ENCODE measurements around the gene NAA38.
"Not testable (repeated sequence)": the region's sequence is repeated elsewhere in the genome, so short reads cannot be mapped to it uniquely, and the experiment has no call there.

NAA38 gene

GRCh38 chr17:7816926-7817642, 40.3 kb downstream of the NAA38 start:
- no peak for ATAC-seq
- no peak for DNase-seq (ENCODE audit: low spot score in 2 of 2)
- no peak overlapping the region for H3K4me3 Mint-ChIP-seq
- no peaks in the 10 kb centered on the region for H3K4me1 Mint-ChIP-seq
- no peaks in the 10 kb centered on the region for H3K9me3 Mint-ChIP-seq
- no peaks in the 10 kb centered on the region for H3K36me3 Mint-ChIP-seq
- H3K27ac Mint-ChIP-seq = peak overlapping the region; percentile 20

GRCh38 chr17:7814969-7815368, 42.4 kb downstream of the NAA38 start:
- Mint-ChIP-seq H3K4me3 (no peak overlapping the region), H3K9me3 (no peaks in the 10 kb centered on the region), H3K36me3 (no peaks in the 10 kb centered on the region), H3K4me1 (no peaks in the 10 kb centered on the region), H3K27ac (no peak overlapping the region)
- ATAC-seq (no peak), DNase-seq (ENCODE audit: low spot score in 2 of 2) (no peak)

- Mint-ChIP-seq H3K4me3 (no peak overlapping the region), H3K9me3 (no peaks in the 10 kb centered on the region), H3K27ac (no peak overlapping the region), H3K4me1 (no peaks in the 10 kb centered on the region), H3K36me3 (no peaks in the 10 kb centered on the region)
- no peak for ATAC-seq
- DNase-seq (ENCODE audit: low spot score in 2 of 2) = no peak
Measured at GRCh38 chr17:7811251-7811650, 46.1 kb downstream of the NAA38 start.

GRCh38 chr17:7809791-7810343, 47.5 kb downstream of the NAA38 start:
- H3K27ac Mint-ChIP-seq; ATAC-seq; H3K4me3 Mint-ChIP-seq; H3K9me3 Mint-ChIP-seq; H3K36me3 Mint-ChIP-seq; H3K4me1 Mint-ChIP-seq; DNase-seq (ENCODE audit: low spot score in 2 of 2): not testable (repeated sequence)

GRCh38 chr17:7809086-7809790, 48.1 kb downstream of the NAA38 start:
- DNase-seq (ENCODE audit: low spot score in 2 of 2) (no peak), ATAC-seq (no peak)
- H3K36me3 Mint-ChIP-seq = no peaks in the 10 kb centered on the region
- no peak overlapping the region for H3K4me3 Mint-ChIP-seq
- no peaks in the 10 kb centered on the region for H3K4me1 Mint-ChIP-seq
- no peaks in the 10 kb centered on the region for H3K9me3 Mint-ChIP-seq
- no peak overlapping the region for H3K27ac Mint-ChIP-seq

GRCh38 chr17:7807206-7807605, 50.2 kb downstream of the NAA38 start:
- no peak for ATAC-seq
- H3K4me3 Mint-ChIP-seq = no peak overlapping the region

More at GRCh38 chr17:7807206-7807605, 50.2 kb downstream of the NAA38 start:
- Mint-ChIP-seq H3K27ac (no peak overlapping the region), H3K36me3 (no peaks in the 10 kb centered on the region), H3K4me1 (no peaks in the 10 kb centered on the region), H3K9me3 (no peaks in the 10 kb centered on the region)
- DNase-seq (ENCODE audit: low spot score in 2 of 2) = no peak
